ENCODE data around the gene S100B. TPM values are rescaled to one million over a fixed set of nuclear protein-coding genes. Genes with fewer than 3 reads are reported as not detected.

S100B gene
- total and polyA plus RNA-seq, 2 donors (not counting 1 experiment from before 2014, with no cell fraction given): 0.24 TPM; not detected in 1

- CTCF ChIA-PET: no interaction called here
These were observed 16.0 kb upstream of the S100B start for GRCh38 chr21:46620846-46621245.

GRCh38 chr21:46619846-46620245 lies 15.0 kb upstream of the S100B start:
- TF ChIP-seq, protein P1, sequence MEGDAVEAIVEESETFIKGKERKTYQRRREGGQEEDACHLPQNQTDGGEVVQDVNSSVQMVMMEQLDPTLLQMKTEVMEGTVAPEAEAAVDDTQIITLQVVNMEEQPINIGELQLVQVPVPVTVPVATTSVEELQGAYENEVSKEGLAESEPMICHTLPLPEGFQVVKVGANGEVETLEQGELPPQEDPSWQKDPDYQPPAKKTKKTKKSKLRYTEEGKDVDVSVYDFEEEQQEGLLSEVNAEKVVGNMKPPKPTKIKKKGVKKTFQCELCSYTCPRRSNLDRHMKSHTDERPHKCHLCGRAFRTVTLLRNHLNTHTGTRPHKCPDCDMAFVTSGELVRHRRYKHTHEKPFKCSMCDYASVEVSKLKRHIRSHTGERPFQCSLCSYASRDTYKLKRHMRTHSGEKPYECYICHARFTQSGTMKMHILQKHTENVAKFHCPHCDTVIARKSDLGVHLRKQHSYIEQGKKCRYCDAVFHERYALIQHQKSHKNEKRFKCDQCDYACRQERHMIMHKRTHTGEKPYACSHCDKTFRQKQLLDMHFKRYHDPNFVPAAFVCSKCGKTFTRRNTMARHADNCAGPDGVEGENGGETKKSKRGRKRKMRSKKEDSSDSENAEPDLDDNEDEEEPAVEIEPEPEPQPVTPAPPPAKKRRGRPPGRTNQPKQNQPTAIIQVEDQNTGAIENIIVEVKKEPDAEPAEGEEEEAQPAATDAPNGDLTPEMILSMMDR (IDR thresholded peaks at IDR 0.05): no peak
- TF ChIP-seq EZH2 (IDR thresholded peaks at IDR 0.05; ENCODE audit: borderline replicate concordance, insufficient read depth, low read depth, low read length, poor library complexity, severe bottlenecking): no peak
- peaks cover 0 to 5% (median 0%) of the 10 kb centered on the region in 4 experiments for H3K27me3 ChIP-seq (replicated peaks in 1 of 4; ENCODE audit: control extremely low read depth in 1 of 4, control insufficient read depth in 3 of 4, insufficient read depth in 4 of 4, low read length in 3 of 4)
- ATAC-seq (ENCODE audit: low read depth) (no peak), DNase-seq (no peak)
- no peaks in the 10 kb centered on the region for H3K9me3 Mint-ChIP-seq (ENCODE audit: insufficient read depth)
- H3K4me3 ChIP-seq (ENCODE audit: control extremely low read depth in 1 of 5, extremely low read depth in 1 of 5, insufficient read depth in 1 of 5, low read depth in 2 of 5, low read length in 4 of 5): no peak overlapping the region
- H3K79me2 ChIP-seq (ENCODE audit: control insufficient read depth, insufficient read depth, low read length): no peaks in the 10 kb centered on the region
- ChIA-PET CTCF (no interaction called here), POLR2A (no interaction called here)
- H2AFZ ChIP-seq (ENCODE audit: insufficient read depth, low read depth, low read length, poor library complexity, severe bottlenecking): no peak overlapping the region
- no peak overlapping the region for H3K27ac Mint-ChIP-seq
- H3K4me1 ChIP-seq (ENCODE audit: control insufficient read depth in 2 of 2, insufficient read depth in 2 of 2, low read length in 2 of 2): peaks cover 12 to 16% of the 10 kb centered on the region in 2 donors
- H3K4me3 Mint-ChIP-seq: no peak overlapping the region
- H3K36me3 ChIP-seq (replicated peaks in 1 of 2; ENCODE audit: control extremely low read depth in 1 of 2, control insufficient read depth in 1 of 2, extremely low read depth in 1 of 2, insufficient read depth in 2 of 2, low read length in 1 of 2): no peaks in the 10 kb centered on the region
- H3K4me1 Mint-ChIP-seq: peaks cover 11% of the 10 kb centered on the region
- WGBS (ENCODE audit: insufficient coverage): no CpG with 5 or more reads among the region's 2 CpGs
- intact Hi-C loops (cut with micrococcal nuclease): no loop called here
- no peak overlapping the region for H3K9ac ChIP-seq (ENCODE audit: low read length)
- H4K20me1 ChIP-seq (ENCODE audit: control insufficient read depth, insufficient read depth, low read length, poor library complexity, severe bottlenecking): no peaks in the 10 kb centered on the region
- H3K9me3 ChIP-seq (ENCODE audit: control extremely low read depth in 1 of 3, control insufficient read depth in 2 of 3, insufficient read depth in 1 of 3, low read length in 2 of 3): peaks cover 0 to 2% (median 0%) of the 10 kb centered on the region in 3 donors
- H3K27ac ChIP-seq (ENCODE audit: low read length in 2 of 2): no peak overlapping the region
- H3K27me3 Mint-ChIP-seq: peaks cover 17% of the 10 kb centered on the region
- H3K4me2 ChIP-seq (replicated peaks; ENCODE audit: low read depth, low read length, poor library complexity, severe bottlenecking): no peak overlapping the region

More at GRCh38 chr21:46620846-46621245, 16.0 kb upstream of the S100B start:
- Histone ChIP-seq H3K9me3 (ENCODE audit: control extremely low read depth in 1 of 3, control insufficient read depth in 2 of 3, insufficient read depth in 1 of 3, low read length in 2 of 3) (peaks cover 0 to 11% (median 10%) of the 10 kb centered on the region in 3 donors), H2AFZ (ENCODE audit: insufficient read depth, low read depth, low read length, poor library complexity, severe bottlenecking) (no peak overlapping the region), H3K4me3 (ENCODE audit: control extremely low read depth in 1 of 5, extremely low read depth in 1 of 5, insufficient read depth in 1 of 5, low read depth in 2 of 5, low read length in 4 of 5) (no peak overlapping the region), H3K27me3 (replicated peaks in 1 of 4; ENCODE audit: control extremely low read depth in 1 of 4, control insufficient read depth in 3 of 4, insufficient read depth in 4 of 4, low read length in 3 of 4) (peaks cover 0 to 4% (median 2%) of the 10 kb centered on the region in 4 experiments), H3K36me3 (replicated peaks in 1 of 2; ENCODE audit: control extremely low read depth in 1 of 2, control insufficient read depth in 1 of 2, extremely low read depth in 1 of 2, insufficient read depth in 2 of 2, low read length in 1 of 2) (no peaks in the 10 kb centered on the region), H4K20me1 (ENCODE audit: control insufficient read depth, insufficient read depth, low read length, poor library complexity, severe bottlenecking) (no peaks in the 10 kb centered on the region), H3K4me2 (replicated peaks; ENCODE audit: low read depth, low read length, poor library complexity, severe bottlenecking) (no peak overlapping the region), H3K27ac (ENCODE audit: low read length in 2 of 2) (no peak overlapping the region), H3K9ac (ENCODE audit: low read length) (no peak overlapping the region), H3K79me2 (ENCODE audit: control insufficient read depth, insufficient read depth, low read length) (no peaks in the 10 kb centered on the region), H3K4me1 (ENCODE audit: control insufficient read depth in 2 of 2, insufficient read depth in 2 of 2, low read length in 2 of 2) (peaks cover 12 to 16% of the 10 kb centered on the region in 2 donors)
- peaks cover 11% of the 10 kb centered on the region for H3K4me1 Mint-ChIP-seq
- H3K27ac Mint-ChIP-seq: no peak overlapping the region
- intact Hi-C loops (cut with micrococcal nuclease): no loop called here
- H3K4me3 Mint-ChIP-seq: no peak overlapping the region
- DNase-seq (no peak), ATAC-seq (ENCODE audit: low read depth) (no peak)
- H3K27me3 Mint-ChIP-seq: peaks cover 10% of the 10 kb centered on the region
- H3K9me3 Mint-ChIP-seq (ENCODE audit: insufficient read depth): peaks cover 4% of the 10 kb centered on the region
- TF ChIP-seq, protein P1 (IDR thresholded peaks at IDR 0.05): no peak
- no peak for TF ChIP-seq EZH2 (IDR thresholded peaks at IDR 0.05; ENCODE audit: borderline replicate concordance, insufficient read depth, low read depth, low read length, poor library complexity, severe bottlenecking)
- 95% methylated on average over 6 of the region's 7 CpGs for WGBS (ENCODE audit: insufficient coverage)
- POLR2A ChIA-PET: no interaction called here

Data from B cell (primary cell).